Measurements from ENCODE around the gene CDC42BPB. TPM values are rescaled to one million over a fixed set of nuclear protein-coding genes. Genes with fewer than 3 reads are reported as not detected.

The CDC42BPB gene
- total and polyA plus RNA-seq, 12 donors = 41.1 to 108 (median 77.4) TPM

GRCh38 chr14:103078860-103079587 lies 21.7 kb upstream of the CDC42BPB start:
- Histone ChIP-seq H3K9me3 (replicated peaks in 1 of 3) (no peaks in the 10 kb centered on the region), H3K27ac (no peak overlapping the region), H3K36me3 (replicated peaks in 1 of 2) (no peaks in the 10 kb centered on the region), H3K4me1 (replicated peaks in 1 of 2) (peaks cover 5 to 8% of the 10 kb centered on the region in 2 donors), H3K27me3 (peaks cover 2% of the 10 kb centered on the region), H3K4me3 (no peak overlapping the region)
- intact Hi-C loops (cut with DNase I) = loop anchor here in 1 of 2 donors (5.0 kb wide), 1 partner anchor 213 kb away; no protein-coding TSS in a partner anchor
- WGBS, 4 donors = 57 to 79% (median 66%) methylated on average over 4 to 11 of the region's 11 CpGs
- TF ChIP-seq CTCF (IDR thresholded peaks at IDR 0.05) (no peak), POLR2A (IDR thresholded peaks at IDR 0.05) (no peak)
- DNase-seq = no peak

- H3K27me3 ChIP-seq = no peaks in the 10 kb centered on the region
- peaks cover 5 to 8% of the 10 kb centered on the region in 2 donors for H3K4me1 ChIP-seq (replicated peaks in 1 of 2)
- peak; percentile 71 to 88 (median 80) for TF ChIP-seq CTCF (IDR thresholded peaks at IDR 0.05)
- no peak for TF ChIP-seq POLR2A (IDR thresholded peaks at IDR 0.05)
- H3K4me3 ChIP-seq = no peak overlapping the region
- no peak overlapping the region for H3K27ac ChIP-seq
- WGBS, 4 donors = 7 to 12% (median 11%) methylated on average over 9 of the region's 9 CpGs
- intact Hi-C loops (cut with DNase I) = loop anchor here in 1 of 2 donors (5.0 kb wide), 1 partner anchor 214 kb away; no protein-coding TSS in a partner anchor
- no peaks in the 10 kb centered on the region for H3K9me3 ChIP-seq (replicated peaks in 1 of 3)
- peak; percentile 77 to 92 (median 87) for DNase-seq
- H3K36me3 ChIP-seq (replicated peaks in 1 of 2) = no peaks in the 10 kb centered on the region
Observed at GRCh38 chr14:103078420-103078749, 21.0 kb upstream of the CDC42BPB start.

- H3K27ac ChIP-seq = peak overlapping the region in 3 of 5 donors; percentile 5 to 39 (median 37)
- H3K36me3 ChIP-seq (replicated peaks in 1 of 2) = no peaks in the 10 kb centered on the region
- peak overlapping the region in 2 of 4 donors; percentile 21 to 38 for H3K4me3 ChIP-seq
- WGBS, 4 donors = 14 to 17% (median 15%) methylated on average over 4 to 21 of the region's 21 CpGs
- peaks cover 5 to 8% of the 10 kb centered on the region in 2 donors for H3K4me1 ChIP-seq (replicated peaks in 1 of 2)
- H3K9me3 ChIP-seq (replicated peaks in 1 of 3) = no peaks in the 10 kb centered on the region
- DNase-seq = peak; percentile 49 to 75 (median 69)
- no peaks in the 10 kb centered on the region for H3K27me3 ChIP-seq
- intact Hi-C loops (cut with DNase I) = loop anchor here in 1 of 2 donors (5.0 kb wide), 1 partner anchor 217 kb away; no protein-coding TSS in a partner anchor
- TF ChIP-seq CTCF (IDR thresholded peaks at IDR 0.05) (no peak), POLR2A (IDR thresholded peaks at IDR 0.05) (no peak)
Observed at GRCh38 chr14:103074729-103075367, 17.5 kb upstream of the CDC42BPB start.

GRCh38 chr14:103073876-103074728 lies 16.8 kb upstream of the CDC42BPB start:
- Histone ChIP-seq H3K27ac (peak overlapping the region in 1 of 5 donors; percentile 39), H3K4me3 (no peak overlapping the region), H3K27me3 (no peaks in the 10 kb centered on the region), H3K4me1 (replicated peaks in 1 of 2) (peaks cover 5 to 8% of the 10 kb centered on the region in 2 donors), H3K9me3 (replicated peaks in 1 of 3) (no peaks in the 10 kb centered on the region), H3K36me3 (replicated peaks in 1 of 2) (no peaks in the 10 kb centered on the region)
- TF ChIP-seq CTCF (IDR thresholded peaks at IDR 0.05) (no peak), POLR2A (IDR thresholded peaks at IDR 0.05) (no peak)
- WGBS, 4 donors = 74 to 85% (median 79%) methylated on average over 11 to 21 of the region's 21 CpGs
- intact Hi-C loops (cut with DNase I) = no loop called here
- DNase-seq = no peak
